ENCODE data around the gene SRPK3.

GRCh38 chrX:153762626-153763173 lies 18.1 kb upstream of the SRPK3 start:
- TF ChIP-seq CTCF (IDR thresholded peaks at IDR 0.05) (no peak), EZH2 (IDR thresholded peaks at IDR 0.05; ENCODE audit: borderline replicate concordance, insufficient read depth, low read depth, low read length, poor library complexity, severe bottlenecking) (no peak)

All from B cell (primary cell).